GM23338 (cell line): ENCODE measurements around the gene SARM1. TPM values are rescaled to one million over a fixed set of nuclear protein-coding genes. Genes with fewer than 3 reads are reported as not detected.

Experiments
- ATAC-seq: fragments of 200-7000 bp; cut with Tn5 transposase; 3 replicates; pipeline ENCODE4 v1.9.1; 2020
- DNase-seq: peaks from one replicate; pipeline ENCODE4 v3.0.0-alpha.2; 2015; ENCODE audit warnings: low spot score
- H2AFZ ChIP-seq: fragments of 200-600 bp; sonication (generic); 2 replicates; pipeline ENCODE4 v1.8.0; 2016; ENCODE audit warnings: antibody characterized with exemption, mild to moderate bottlenecking, moderate library complexity
- H3F3A ChIP-seq: fragments of 200-600 bp; sonication (generic); replicated peaks from 2 replicates; pipeline ENCODE4 v1.8.0; 2017; ENCODE audit warnings: antibody characterized with exemption, mixed run types, low read depth
- H3K27ac ChIP-seq: fragments of 200-600 bp; sonication (generic); 2 replicates; pipeline ENCODE4 v1.6.1; 2016; ENCODE audit warnings: low read depth
- H3K27me3 ChIP-seq: fragments of 200-600 bp; sonication (generic); 2 replicates; pipeline ENCODE4 v1.8.0; 2016; ENCODE audit warnings: mild to moderate bottlenecking, mixed run types, moderate library complexity; ENCODE audit not compliant: insufficient read depth
- H3K36me3 ChIP-seq: fragments of 200-600 bp; sonication (generic); 2 replicates; pipeline ENCODE4 v1.8.0; 2016; ENCODE audit warnings: mild to moderate bottlenecking; ENCODE audit not compliant: insufficient read depth
- H3K4me1 ChIP-seq: fragments of 200-600 bp; sonication (generic); 2 replicates; pipeline ENCODE4 v1.8.0; 2016; ENCODE audit warnings: mild to moderate bottlenecking, moderate library complexity; ENCODE audit not compliant: insufficient read depth
- H3K4me2 ChIP-seq: fragments of 200-600 bp; sonication (generic); 2 replicates; pipeline ENCODE4 v1.7.1; 2017; ENCODE audit warnings: mixed run types
- H3K4me3 ChIP-seq: fragments of 200-600 bp; sonication (generic); 2 replicates; pipeline ENCODE4 v1.6.1; 2016; ENCODE audit warnings: mixed run types
- H3K79me2 ChIP-seq: fragments of 200-600 bp; sonication (generic); replicated peaks from 2 replicates; pipeline ENCODE4 v1.8.0; 2017; ENCODE audit warnings: mild to moderate bottlenecking; ENCODE audit not compliant: insufficient read depth
- H3K9me2 ChIP-seq: fragments of 200-600 bp; sonication (generic); 2 replicates; pipeline ENCODE4 v1.8.0; 2017; ENCODE audit not compliant: insufficient read depth
- H4K20me1 ChIP-seq: fragments of 200-600 bp; sonication (generic); replicated peaks from 2 replicates; pipeline ENCODE4 v1.8.0; 2017; ENCODE audit warnings: mild to moderate bottlenecking; ENCODE audit not compliant: insufficient read depth
- H3K27ac Mint-ChIP-seq: 2 replicates; pipeline ENCODE4 v1.8.0; 2020; ENCODE audit warnings: inconsistent platforms, mild to moderate bottlenecking, moderate library complexity, mixed read lengths
- H3K27me3 Mint-ChIP-seq: 3 replicates; pipeline ENCODE4 v1.8.0; 2022; ENCODE audit warnings: low read depth, mild to moderate bottlenecking, moderate library complexity, mixed read lengths, inconsistent platforms; ENCODE audit not compliant: insufficient read depth, poor library complexity
- H3K36me3 Mint-ChIP-seq: 3 replicates; pipeline ENCODE4 v1.8.0; 2021; ENCODE audit warnings: low read depth, mild to moderate bottlenecking, inconsistent platforms, moderate library complexity, mixed read lengths
- H3K4me1 Mint-ChIP-seq: 3 replicates; pipeline ENCODE4 v1.8.0; 2020; ENCODE audit warnings: mild to moderate bottlenecking, inconsistent platforms, mixed read lengths
- H3K4me3 Mint-ChIP-seq: 3 replicates; pipeline ENCODE4 v1.8.0; 2021; ENCODE audit warnings: moderate library complexity, mild to moderate bottlenecking, inconsistent platforms, mixed read lengths
- H3K9me3 Mint-ChIP-seq: 3 replicates; pipeline ENCODE4 v1.8.0; 2020; ENCODE audit warnings: moderate library complexity, mild to moderate bottlenecking, inconsistent platforms, mixed read lengths
- CTCF ChIP-seq, 2 experiments: fragments of 200-600 bp in 1 of 2; sonication (generic) in 1 of 2; conservative IDR thresholded peaks; 2 replicates each; pipeline versions ENCODE4 v1.5.1 to v1.6.1; 2016 to 2017; ENCODE audit warnings: antibody characterized with exemption in 2 of 2, low read depth in 2 of 2, mild to moderate bottlenecking in 2 of 2, moderate library complexity in 1 of 2
- JUNB ChIP-seq: IDR thresholded peaks from one replicate; pipeline ENCODE4 v1.6.1; 2016; ENCODE audit warnings: antibody characterized with exemption; ENCODE audit not compliant: unreplicated experiment
- NANOG ChIP-seq: IDR thresholded peaks from 2 replicates; pipeline ENCODE4 v1.6.1; 2016; ENCODE audit warnings: antibody characterized with exemption, borderline replicate concordance
- POLR2AphosphoS5 ChIP-seq: IDR thresholded peaks from 2 replicates; pipeline ENCODE4 v1.6.1; 2016; ENCODE audit warnings: antibody characterized with exemption, low read depth
- ZNF114 ChIP-seq: fragments of 250-450 bp; sonication (Bioruptor Pico); IDR thresholded peaks from 2 replicates; pipeline ENCODE4 v1.5.0; 2020; ENCODE audit warnings: mild to moderate bottlenecking, moderate library complexity
- ZNF331 ChIP-seq: fragments of 250-450 bp; sonication (Bioruptor Pico); IDR thresholded peaks from 2 replicates; pipeline ENCODE4 v1.5.0; 2020; ENCODE audit warnings: low read depth, mild to moderate bottlenecking, moderate library complexity
- ZNF462 ChIP-seq: fragments of 250-450 bp; sonication (Bioruptor Pico); IDR thresholded peaks from 2 replicates; pipeline ENCODE4 v1.5.0; 2020; ENCODE audit warnings: mild to moderate bottlenecking, moderate library complexity
- polyA plus RNA-seq: library from polyadenylated mRNA; unstranded; fragments of >200 nt; fragmentation: Nextera tagmentation; extraction: Ambion mirVana; gene quantifications from 2 replicates; pipeline ENCODE4 v1.2.1, GENCODE V29; 2016
- total RNA-seq: library from RNA; depleted of rRNA; stranded (reverse); fragments of >200 nt; shearing (Covaris generic); gene quantifications from 2 replicates; pipeline ENCODE4 v1.2.3, GENCODE V29; 2014

SARM1 gene
- total and polyA plus RNA-seq, 2 experiments from 2014 or later, result 0.89 to 15.3 TPM

- TF ChIP-seq ZNF331 (CRISPR knock-in tag) (no peak), ZNF462 (CRISPR knock-in tag) (no peak), ZNF114 (CRISPR knock-in tag) (no peak), JUNB (no peak), NANOG (no peak), CTCF (conservative IDR thresholded peaks at IDR 0.05; ENCODE audit: low read depth in 2 of 2) (no peak), POLR2AphosphoS5 (no peak)
- ATAC-seq (no peak), DNase-seq (no peak)
- Histone ChIP-seq H3F3A (0 out of 2 replicates have a peak, but pooled peaks cover 3% of the 10 kb centered on the region), H3K27me3 (no peaks in the 10 kb centered on the region), H4K20me1 (peaks cover 8% of the 10 kb centered on the region), H3K27ac (no peak overlapping the region), H3K9me2 (no peaks in the 10 kb centered on the region), H3K4me1 (peaks cover 11% of the 10 kb centered on the region), H3K4me3 (peak overlapping the region; percentile 80; the same call in 1 of the 2 replicates), H3K79me2 (peaks cover 22% of the 10 kb centered on the region), H2AFZ (no peak overlapping the region), H3K4me2 (peak overlapping the region; percentile 86), H3K36me3 (no peaks in the 10 kb centered on the region)
- peaks cover 15% of the 10 kb centered on the region for H3K27me3 Mint-ChIP-seq
- H3K36me3 Mint-ChIP-seq, result peaks cover 7% of the 10 kb centered on the region
- H3K4me1 Mint-ChIP-seq, result peaks cover 24% of the 10 kb centered on the region
- no peak overlapping the region for H3K27ac Mint-ChIP-seq
- peak overlapping the region; percentile 98 for H3K4me3 Mint-ChIP-seq
- no peaks in the 10 kb centered on the region for H3K9me3 Mint-ChIP-seq
These were observed 37.3 kb upstream of the SARM1 start for GRCh38 chr17:28334171-28334570.
